Thyroid gland (tissue), 4 donors: Measurements from ENCODE around the gene ABHD18. TPM values are rescaled to one million over a fixed set of nuclear protein-coding genes. Genes with fewer than 3 reads are reported as not detected.

ENCODE experiments used
- DNase-seq, 2 donors: peaks; one replicate each; pipeline ENCODE4 v3.0.0-alpha.2; 2019
- H3K27ac ChIP-seq, 3 donors: fragments of 200-600 bp; sonication (generic); 1 replicate in 2 of 3; 2 replicates in 1 of 3; pipeline ENCODE4 v1.5.1; 2016 to 2019; ENCODE audit warnings: mild to moderate bottlenecking in 1 of 3, moderate library complexity in 1 of 3
- H3K27me3 ChIP-seq: fragments of 200-600 bp; sonication (generic); one replicate; pipeline ENCODE4 v1.5.1; 2019
- H3K36me3 ChIP-seq, 2 donors: fragments of 200-600 bp; sonication (generic); one replicate each; pipeline ENCODE4 v1.5.1; 2016 to 2019
- H3K4me1 ChIP-seq, 2 donors: fragments of 200-600 bp; sonication (generic); one replicate each; pipeline ENCODE4 v1.5.1; 2017 to 2019
- H3K4me3 ChIP-seq, 3 donors: fragments of 200-600 bp; sonication (generic); replicated peaks in 1 of 3; 1 replicate in 2 of 3; 2 replicates in 1 of 3; pipeline ENCODE4 v1.5.1; 2016; ENCODE audit warnings: mild to moderate bottlenecking in 1 of 3
- H3K9me3 ChIP-seq: fragments of 200-600 bp; sonication (generic); one replicate; pipeline ENCODE4 v1.5.1; 2017
- CTCF ChIP-seq, 6 experiments: fragments of 200-600 bp in 3 of 6; fragments of 450-650 bp in 3 of 6; sonication (generic) in 3 of 6; IDR thresholded peaks; one replicate each; pipeline ENCODE4 v1.5.1; 2016 to 2019; ENCODE audit warnings: antibody characterized with exemption in 6 of 6, mild to moderate bottlenecking in 2 of 6, inconsistent platforms in 1 of 6, moderate library complexity in 1 of 6
- POLR2A ChIP-seq, 2 donors: fragments of 450-650 bp; IDR thresholded peaks; one replicate each; pipeline ENCODE4 v1.6.1; 2017; ENCODE audit warnings: antibody characterized with exemption in 2 of 2, mild to moderate bottlenecking in 2 of 2, moderate library complexity in 1 of 2
- WGBS, 2 donors: methylation state at CpG; one replicate each; pipeline ENCODE4 v1.1.5; 2017; 5-methylcytosine and 5-hydroxymethylcytosine counted together
- intact Hi-C: fragments of 100-400 bp; cut with DNase I; formaldehyde crosslinking; loops from one replicate; pipeline ENCODE4 v1.15.1; 2023
- total RNA-seq, 4 donors: library from RNA; depleted of rRNA; stranded (reverse); fragments of >200 nt; gene quantifications; one replicate each; pipeline ENCODE4 v1.2.3, GENCODE V29; 2016

The ABHD18 gene
- total RNA-seq, 4 donors from 2014 or later, result 14.6 to 28.2 (median 18.5) TPM

GRCh38 chr4:128076464-128076863 lies 111.3 kb downstream of the ABHD18 start:
- H3K4me1 ChIP-seq, result no peaks in the 10 kb centered on the region
- H3K27ac ChIP-seq, result no peak overlapping the region
- WGBS, 2 donors, result 94 to 97% methylated on average over 4 of the region's 4 CpGs
- H3K36me3 ChIP-seq, result peaks cover 0 to 11% of the 10 kb centered on the region in 2 donors
- DNase-seq, result no peak
- TF ChIP-seq POLR2A (IDR thresholded peaks at IDR 0.05), result no peak
- TF ChIP-seq CTCF (IDR thresholded peaks at IDR 0.05), result no peak
- H3K27me3 ChIP-seq, result no peaks in the 10 kb centered on the region
- H3K4me3 ChIP-seq, result no peak overlapping the region
- intact Hi-C loops, result no loop called here
- H3K9me3 ChIP-seq, result no peaks in the 10 kb centered on the region

Other genes starting within 250 kb of the ABHD18 start
- under 1 TPM in 1 of 4 donors, not detected in 3; 0.40 TPM for gene SLC25A31, start 235.0 kb upstream of the ABHD18 start, total RNA-seq
- 1 to 10 TPM; 1.7 to 7.8 (median 4.7) TPM for gene HSPA4L, start 183.1 kb upstream of the ABHD18 start, total RNA-seq
- gene PLK4, start 84.5 kb upstream of the ABHD18 start, total RNA-seq, result 1 to 10 TPM in 3 of 4 donors, under 1 TPM in 1; 0.94 to 4.2 (median 2.1) TPM
- 10 to 100 TPM; 32.5 to 80.9 (median 54.0) TPM for gene MFSD8, start 233 bp upstream of the ABHD18 start, total RNA-seq
- 10 to 100 TPM; 25.4 to 42.7 (median 33.4) TPM for gene LARP1B, start 95.9 kb downstream of the ABHD18 start, total RNA-seq